Measurements from ENCODE around the gene KCNG4. TPM values are rescaled to one million over a fixed set of nuclear protein-coding genes. Genes with fewer than 3 reads are reported as not detected.

KCNG4 gene
- total RNA-seq, 1 experiment from 2014 or later = not detected

DNA sequence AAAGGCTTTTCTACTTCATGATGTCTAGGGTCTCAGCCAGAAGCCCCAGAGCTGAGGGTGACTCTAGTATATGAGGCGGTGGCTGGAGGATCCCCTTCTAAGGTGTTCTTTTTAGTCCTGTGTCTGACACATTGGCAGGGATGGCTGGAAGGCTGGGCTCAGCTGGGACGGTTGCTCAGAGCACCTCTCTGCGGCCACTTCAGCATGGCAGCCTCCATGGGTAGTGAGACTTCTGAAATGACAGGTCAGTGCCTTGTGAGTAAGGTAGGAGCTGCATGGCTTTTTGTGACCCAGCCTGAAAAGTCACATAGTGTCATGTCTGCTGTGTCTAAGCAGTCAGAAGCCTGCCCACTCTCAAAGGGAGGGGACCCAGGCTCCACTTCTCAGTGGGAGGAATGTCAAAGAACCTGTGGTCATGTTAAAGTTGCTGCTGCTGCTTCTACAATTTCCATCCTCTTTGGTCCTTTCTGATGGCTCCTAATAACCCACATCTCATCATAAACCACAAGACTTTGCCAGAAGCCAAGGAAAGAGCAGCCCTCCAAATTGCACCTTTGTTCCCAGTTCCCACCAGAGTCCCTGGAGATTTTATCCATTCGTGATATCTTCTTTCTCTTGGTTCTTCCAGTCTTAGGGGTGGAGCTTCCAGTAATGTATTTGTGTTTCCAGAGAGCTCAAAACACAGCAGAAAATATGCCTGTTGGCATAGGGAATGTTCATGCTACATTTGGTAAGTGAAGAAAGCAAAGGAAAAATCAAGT, 15.4 kb upstream of the KCNG4 start:
- no peak overlapping the region for H2AFZ ChIP-seq (ENCODE audit: low read depth, low read length, poor library complexity, severe bottlenecking)
- H3K9me2 ChIP-seq (ENCODE audit: insufficient read depth) = no peaks in the 10 kb centered on the region
- DNase-seq (ENCODE audit: low read depth, low spot score) (no peak), ATAC-seq (no peak)
- no peak overlapping the region for H3K4me3 ChIP-seq (replicated peaks in 1 of 2; ENCODE audit: low read depth in 1 of 2, low read length in 2 of 2)
- H3K79me2 ChIP-seq (ENCODE audit: insufficient read depth, low read length) = no peaks in the 10 kb centered on the region
- POLR2A ChIA-PET = no interaction called here
- peaks cover 11% of the 10 kb centered on the region; the same call in 1 of the 2 replicates for H3K27me3 ChIP-seq (ENCODE audit: insufficient read depth, low read length)
- H3K36me3 ChIP-seq (ENCODE audit: control insufficient read depth in 1 of 2, insufficient read depth in 2 of 2, low read length in 2 of 2) = no peaks in the 10 kb centered on the region
- H4K20me1 ChIP-seq (ENCODE audit: insufficient read depth) = no peaks in the 10 kb centered on the region
- H3K9ac ChIP-seq (ENCODE audit: low read length) = no peak overlapping the region
- H3K27ac ChIP-seq (ENCODE audit: low read depth, low read length) = no peak overlapping the region
- BruUV-seq (replicated peaks) = no TSS peak
- H3K9me3 ChIP-seq (ENCODE audit: control insufficient read depth in 1 of 2, insufficient read depth in 1 of 2, low read depth in 1 of 2, low read length in 2 of 2) = no peaks in the 10 kb centered on the region
- intact Hi-C loops (cut with micrococcal nuclease) = no loop called here
- no peaks in the 10 kb centered on the region for H3K4me1 ChIP-seq (ENCODE audit: control insufficient read depth in 1 of 2, insufficient read depth in 2 of 2, low read length in 2 of 2)
- no peak overlapping the region for H3K4me2 ChIP-seq (ENCODE audit: low read length)
- CTCF ChIA-PET = no interaction called here
- TF ChIP-seq EZH2 (IDR thresholded peaks at IDR 0.05) (no peak), SRF (IDR thresholded peaks at IDR 0.05; ENCODE audit: low read depth) (no peak), ZFX (IDR thresholded peaks at IDR 0.05) (no peak), SIN3A (IDR thresholded peaks at IDR 0.05; ENCODE audit: low read depth) (no peak), POLR2AphosphoS5 (IDR thresholded peaks at IDR 0.05; ENCODE audit: low read depth, low read length) (no peak)
- TF ChIP-seq, protein P1, sequence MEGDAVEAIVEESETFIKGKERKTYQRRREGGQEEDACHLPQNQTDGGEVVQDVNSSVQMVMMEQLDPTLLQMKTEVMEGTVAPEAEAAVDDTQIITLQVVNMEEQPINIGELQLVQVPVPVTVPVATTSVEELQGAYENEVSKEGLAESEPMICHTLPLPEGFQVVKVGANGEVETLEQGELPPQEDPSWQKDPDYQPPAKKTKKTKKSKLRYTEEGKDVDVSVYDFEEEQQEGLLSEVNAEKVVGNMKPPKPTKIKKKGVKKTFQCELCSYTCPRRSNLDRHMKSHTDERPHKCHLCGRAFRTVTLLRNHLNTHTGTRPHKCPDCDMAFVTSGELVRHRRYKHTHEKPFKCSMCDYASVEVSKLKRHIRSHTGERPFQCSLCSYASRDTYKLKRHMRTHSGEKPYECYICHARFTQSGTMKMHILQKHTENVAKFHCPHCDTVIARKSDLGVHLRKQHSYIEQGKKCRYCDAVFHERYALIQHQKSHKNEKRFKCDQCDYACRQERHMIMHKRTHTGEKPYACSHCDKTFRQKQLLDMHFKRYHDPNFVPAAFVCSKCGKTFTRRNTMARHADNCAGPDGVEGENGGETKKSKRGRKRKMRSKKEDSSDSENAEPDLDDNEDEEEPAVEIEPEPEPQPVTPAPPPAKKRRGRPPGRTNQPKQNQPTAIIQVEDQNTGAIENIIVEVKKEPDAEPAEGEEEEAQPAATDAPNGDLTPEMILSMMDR (IDR thresholded peaks at IDR 0.05 in 2 of 3, conservative IDR thresholded peaks at IDR 0.05 in 1 of 3; ENCODE audit: borderline replicate concordance in 1 of 3, insufficient read depth in 1 of 3, low read depth in 2 of 3, low read length in 2 of 3) = no peak
- TF ChIP-seq, protein P2, sequence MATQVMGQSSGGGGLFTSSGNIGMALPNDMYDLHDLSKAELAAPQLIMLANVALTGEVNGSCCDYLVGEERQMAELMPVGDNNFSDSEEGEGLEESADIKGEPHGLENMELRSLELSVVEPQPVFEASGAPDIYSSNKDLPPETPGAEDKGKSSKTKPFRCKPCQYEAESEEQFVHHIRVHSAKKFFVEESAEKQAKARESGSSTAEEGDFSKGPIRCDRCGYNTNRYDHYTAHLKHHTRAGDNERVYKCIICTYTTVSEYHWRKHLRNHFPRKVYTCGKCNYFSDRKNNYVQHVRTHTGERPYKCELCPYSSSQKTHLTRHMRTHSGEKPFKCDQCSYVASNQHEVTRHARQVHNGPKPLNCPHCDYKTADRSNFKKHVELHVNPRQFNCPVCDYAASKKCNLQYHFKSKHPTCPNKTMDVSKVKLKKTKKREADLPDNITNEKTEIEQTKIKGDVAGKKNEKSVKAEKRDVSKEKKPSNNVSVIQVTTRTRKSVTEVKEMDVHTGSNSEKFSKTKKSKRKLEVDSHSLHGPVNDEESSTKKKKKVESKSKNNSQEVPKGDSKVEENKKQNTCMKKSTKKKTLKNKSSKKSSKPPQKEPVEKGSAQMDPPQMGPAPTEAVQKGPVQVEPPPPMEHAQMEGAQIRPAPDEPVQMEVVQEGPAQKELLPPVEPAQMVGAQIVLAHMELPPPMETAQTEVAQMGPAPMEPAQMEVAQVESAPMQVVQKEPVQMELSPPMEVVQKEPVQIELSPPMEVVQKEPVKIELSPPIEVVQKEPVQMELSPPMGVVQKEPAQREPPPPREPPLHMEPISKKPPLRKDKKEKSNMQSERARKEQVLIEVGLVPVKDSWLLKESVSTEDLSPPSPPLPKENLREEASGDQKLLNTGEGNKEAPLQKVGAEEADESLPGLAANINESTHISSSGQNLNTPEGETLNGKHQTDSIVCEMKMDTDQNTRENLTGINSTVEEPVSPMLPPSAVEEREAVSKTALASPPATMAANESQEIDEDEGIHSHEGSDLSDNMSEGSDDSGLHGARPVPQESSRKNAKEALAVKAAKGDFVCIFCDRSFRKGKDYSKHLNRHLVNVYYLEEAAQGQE (IDR thresholded peaks at IDR 0.05; ENCODE audit: low read depth) = no peak
- RAD21 ChIA-PET (ENCODE audit: low non-redundant PET in 1 of 2, low total read pairs in 2 of 2, uncharacterized antibody in 2 of 2, unreplicated experiment in 2 of 2) = no interaction called here

Measured in HCT116 (cell line).